K562 (cell line): ENCODE measurements around the gene JAKMIP1. TPM values are rescaled to one million over a fixed set of nuclear protein-coding genes. Genes with fewer than 3 reads are reported as not detected.

Experiments
- ATAC-seq: fragments of 200-7000 bp; cut with Tn5 transposase; 3 replicates; pipeline ENCODE4 v1.9.1; 2020; ENCODE audit warnings: moderate library complexity
- BruUV-seq: library from RNA; stranded (reverse); fragments of 400-500 nt; replicated peaks from 2 replicates; lab custom pipeline; 2021; lab: Mats Ljungman, UMichigan
- CTCF ChIA-PET: fragments of 300-600 bp; formaldehyde crosslinking; extraction: SDS; loops from one replicate; lab custom pipeline; 2021; ENCODE audit warnings: low intra/inter-chr PET ratio; lab: Yijun Ruan, JAX
- POLR2A ChIA-PET: fragments of 300-600, 350-650 bp; sonication (Branson Sonifier 250); formaldehyde crosslinking; extraction: SDS; loops from one replicate; lab custom pipeline; 2021; ENCODE audit warnings: antibody characterized with exemption, inconsistent platforms; lab: Yijun Ruan, JAX
- DNase-seq, 4 experiments: peaks; one replicate each; pipeline versions ENCODE4 v3.0.0 to v3.0.0-alpha.2; 2011 to 2018; ENCODE audit warnings: low spot score in 3 of 4, mixed read lengths in 3 of 4; ENCODE audit errors: extremely low read depth in 1 of 4
- FAIRE-seq: peaks from 2 replicates; lab custom pipeline; 2011; peaks lifted over from hg19 to GRCh38; lab: Jason Lieb, UNC
- H2AFZ ChIP-seq: 2 replicates; pipeline ENCODE4 v1.6.0; 2011; ENCODE audit warnings: low read depth, low read length, control low read depth, inconsistent platforms
- H3K27ac ChIP-seq: fragments of 200-600 bp; 3 replicates; pipeline ENCODE4 v1.8.0; 2011; ENCODE audit warnings: low read depth, mild to moderate bottlenecking, control low read depth, inconsistent platforms, low read length, moderate library complexity, mixed read lengths; ENCODE audit errors: extremely low read depth
- H3K27me3 ChIP-seq, 2 experiments: fragments of 300-600 bp in 1 of 2; 2 replicates in 1 of 2; 3 replicates in 1 of 2; pipeline versions ENCODE4 v1.6.0 to v1.8.0; 2011; ENCODE audit warnings: inconsistent platforms in 2 of 2, low read length in 2 of 2, mild to moderate bottlenecking in 1 of 2, mixed read lengths in 1 of 2, moderate library complexity in 1 of 2; ENCODE audit not compliant: control insufficient read depth in 2 of 2, insufficient read depth in 2 of 2
- H3K36me3 ChIP-seq: fragments of 300-600 bp; 3 replicates; pipeline ENCODE4 v1.8.0; 2011; ENCODE audit warnings: mild to moderate bottlenecking, low read length, inconsistent platforms; ENCODE audit not compliant: control insufficient read depth, insufficient read depth
- H3K4me1 ChIP-seq, 2 experiments: fragments of 200-600 bp in 1 of 2; replicated peaks in 1 of 2; 2 replicates in 1 of 2; 3 replicates in 1 of 2; pipeline versions ENCODE4 v1.5.1 to v1.8.0; 2011; ENCODE audit warnings: inconsistent platforms in 2 of 2, low read length in 2 of 2, mild to moderate bottlenecking in 1 of 2, mixed read lengths in 1 of 2, moderate library complexity in 1 of 2; ENCODE audit not compliant: control insufficient read depth in 2 of 2, insufficient read depth in 2 of 2
- H3K4me2 ChIP-seq: 2 replicates; pipeline ENCODE4 v1.6.1; 2011; ENCODE audit warnings: low read length, control low read depth, inconsistent platforms, mixed read lengths; ENCODE audit not compliant: insufficient read depth
- H3K4me3 ChIP-seq: fragments of 200-600 bp; sonication (generic), shearing (Covaris generic); 2 replicates; pipeline ENCODE4 v1.5.1; 2016; ENCODE audit warnings: control low read depth, inconsistent platforms
- H3K79me2 ChIP-seq: fragments of 200-600 bp; 3 replicates; pipeline ENCODE4 v1.8.0; 2011; ENCODE audit warnings: low read length, inconsistent platforms; ENCODE audit not compliant: control insufficient read depth, insufficient read depth
- H3K9ac ChIP-seq, 2 experiments: 2 replicates each; pipeline versions ENCODE4 v1.6.0 to v1.6.1; 2011; ENCODE audit warnings: low read depth in 2 of 2, low read length in 2 of 2, control low read depth in 1 of 2, inconsistent platforms in 1 of 2, mild to moderate bottlenecking in 1 of 2, mixed read lengths in 1 of 2; ENCODE audit not compliant: insufficient read depth in 1 of 2
- H3K9me1 ChIP-seq: one replicate; pipeline ENCODE4 v1.6.0; 2011; ENCODE audit warnings: inconsistent platforms, mild to moderate bottlenecking, low read length, moderate library complexity; ENCODE audit not compliant: control insufficient read depth, insufficient read depth
- H3K9me3 ChIP-seq: replicated peaks from 2 replicates; pipeline ENCODE4 v1.5.1; 2011; ENCODE audit warnings: low read depth, low read length, inconsistent platforms; ENCODE audit not compliant: control insufficient read depth, insufficient read depth
- H4K20me1 ChIP-seq: replicated peaks from 2 replicates; pipeline ENCODE4 v1.6.1; 2011; ENCODE audit warnings: low read length, inconsistent platforms, mixed read lengths; ENCODE audit not compliant: control insufficient read depth, insufficient read depth
- ETV5 ChIP-seq: sonication (generic); formaldehyde crosslinking; IDR thresholded peaks from 2 replicates; pipeline ENCODE4 v1.4.0; 2020; ENCODE audit warnings: low read depth, mild to moderate bottlenecking, missing genetic modification reagents
- HMGN3 ChIP-seq: IDR thresholded peaks from 2 replicates; pipeline ENCODE4 v1.6.1; 2011; ENCODE audit warnings: borderline replicate concordance, low read depth, mild to moderate bottlenecking, mixed read lengths, low read length; ENCODE audit not compliant: insufficient read length; ENCODE audit errors: extremely low read depth
- MEIS2 ChIP-seq: fragments of 450-650 bp; IDR thresholded peaks from 2 replicates; pipeline ENCODE4 v1.6.1; 2014; ENCODE audit warnings: mild to moderate bottlenecking; ENCODE audit not compliant: partially characterized antibody
- NCOA1 ChIP-seq: fragments of 450-650 bp; IDR thresholded peaks from 2 replicates; pipeline ENCODE4 v1.6.1; 2016; ENCODE audit warnings: low read depth
- NFATC3 ChIP-seq: fragments of 450-650 bp; IDR thresholded peaks from 2 replicates; pipeline ENCODE4 v1.6.1; 2017; ENCODE audit warnings: mild to moderate bottlenecking
- NR2C2 ChIP-seq, 2 experiments: fragments of 200-800 bp in 1 of 2; sonication (Bioruptor generic) in 1 of 2; sonication (generic) in 1 of 2; formaldehyde crosslinking in 1 of 2; IDR thresholded peaks; 2 replicates each; pipeline versions ENCODE4 v1.6.1 to v1.8.0; 2016 to 2022; ENCODE audit warnings: mild to moderate bottlenecking in 1 of 2, missing compliant biosample characterization in 1 of 2, missing genetic modification characterization in 1 of 2, missing genetic modification reagents in 1 of 2
- RBM22 ChIP-seq: fragments of 200-400 bp; formaldehyde crosslinking; IDR thresholded peaks from 2 replicates; pipeline ENCODE4 v1.6.1; 2018; ENCODE audit warnings: low read length, low read depth; ENCODE audit not compliant: poor library complexity, severe bottlenecking
- SIN3B ChIP-seq: fragments of 450-650 bp; IDR thresholded peaks from 2 replicates; pipeline ENCODE4 v1.6.1; 2017; ENCODE audit warnings: low read depth, mild to moderate bottlenecking, moderate library complexity
- SREBF1 ChIP-seq: fragments of 150-350 bp; IDR thresholded peaks from 2 replicates; pipeline ENCODE4 v1.6.1; 2014; ENCODE audit warnings: antibody characterized with exemption, low read depth, low read length, borderline replicate concordance
- ZNF217 ChIP-seq: sonication (generic); formaldehyde crosslinking; IDR thresholded peaks from 2 replicates; pipeline ENCODE4 v1.8.0; 2022; ENCODE audit warnings: mild to moderate bottlenecking, missing genetic modification reagents
- ZNF324 ChIP-seq: fragments of 250-450 bp; sonication (Bioruptor Pico); IDR thresholded peaks from 2 replicates; pipeline ENCODE4 v1.4.0; 2020; ENCODE audit warnings: mild to moderate bottlenecking
- ZNF408 ChIP-seq: fragments of 250-450 bp; sonication (Bioruptor Pico); IDR thresholded peaks from 2 replicates; pipeline ENCODE4 v1.4.0; 2020; ENCODE audit warnings: low read depth, mild to moderate bottlenecking, moderate library complexity
- WGBS: fragments of 100-300 bp; shearing (Covaris generic); methylation state at CpG from one replicate; pipeline ENCODE4 v1.1.6; 2016; ENCODE audit warnings: low coverage, mixed read lengths; ENCODE audit not compliant: insufficient coverage; ENCODE audit errors: missing lambda C conversion rate; 5-methylcytosine and 5-hydroxymethylcytosine counted together
- in situ Hi-C: fragments of 300-500 bp; cut with MboI; formaldehyde crosslinking; loops from 4 replicates; pipeline ENCODE4 v1.15.0; 2018; ENCODE audit warnings: inconsistent platforms, mixed read lengths
- intact Hi-C: fragments of 100-400 bp; cut with micrococcal nuclease; formaldehyde crosslinking; loops from 2 replicates; pipeline ENCODE4 v1.14.2; 2022
- polyA plus RNA-seq, 8 experiments: library from polyadenylated mRNA; depleted of rRNA in 4 of 8; stranded (reverse) in 5 of 8; unstranded in 3 of 8; fragments of >200 nt; fragmentation: Nextera tagmentation in 2 of 8; fragmentation: Illumina TruSeq in 1 of 8; extraction: Ambion mirVana in 2 of 8; extraction: Trizol in 1 of 8; gene quantifications; 2 replicates each; pipeline versions ENCODE4 v1.2.1 to v1.2.3, GENCODE V29; 2011 to 2014; ENCODE audit warnings: inconsistent platforms in 1 of 8, missing spikeins in 1 of 8
- total RNA-seq, 7 experiments: library from RNA; depleted of rRNA in 6 of 7; stranded (reverse); fragments of >200 nt in 6 of 7; fragmentation: Illumina TruSeq in 2 of 7; extraction: Trizol in 2 of 7; gene quantifications; 2 replicates each; pipeline versions ENCODE4 v1.2.1 to v1.2.3, GENCODE V29; 2011 to 2021; ENCODE audit warnings: low replicate concordance in 1 of 7
- TF ChIP-seq, protein P1 (sequence below): fragments of 250-450 bp; sonication (Bioruptor Pico); IDR thresholded peaks from 2 replicates; pipeline ENCODE4 v1.9.0; 2021; ENCODE audit warnings: mild to moderate bottlenecking, inconsistent platforms
- TF ChIP-seq, protein P2 (sequence below): fragments of 450-650 bp; IDR thresholded peaks from 2 replicates; pipeline ENCODE4 v1.6.1; 2016; ENCODE audit warnings: borderline replicate concordance
- TF ChIP-seq, protein P3 (sequence below): fragments of 250-450 bp; sonication (Bioruptor Pico); IDR thresholded peaks from 2 replicates; pipeline ENCODE4 v1.5.0; 2021; ENCODE audit warnings: mild to moderate bottlenecking, moderate library complexity

Gene JAKMIP1
- total and polyA plus RNA-seq, 9 of the 15 experiments (the other 6 are each of a cell fraction or from before 2014, with no cell fraction given) = not detected

DNA sequence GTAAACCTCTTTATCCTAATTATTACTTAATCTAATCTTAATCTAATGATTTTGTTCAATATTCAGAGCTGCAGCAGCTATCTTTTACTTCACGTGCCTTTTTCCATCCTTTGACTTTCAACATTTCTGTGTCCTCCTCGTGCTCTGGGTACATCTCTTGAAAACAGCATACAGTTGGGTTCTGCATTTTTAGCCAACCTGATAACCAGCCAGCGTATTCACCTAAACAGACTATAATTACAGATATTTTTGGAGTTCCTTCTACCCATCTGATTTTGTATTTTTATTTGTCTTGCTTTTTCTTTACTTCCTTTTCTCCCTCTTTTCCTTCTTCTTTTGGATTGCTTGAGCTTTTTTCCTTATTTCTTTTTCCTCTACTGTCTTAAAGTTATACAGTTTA lies 16.2 kb upstream of the JAKMIP1 start:
- Histone ChIP-seq H3K4me2 (no peak overlapping the region), H3K9me3 (no peaks in the 10 kb centered on the region), H4K20me1 (no peaks in the 10 kb centered on the region), H3K4me3 (no peak overlapping the region), H3K79me2 (no peaks in the 10 kb centered on the region), H3K9me1 (no peaks in the 10 kb centered on the region), H3K27ac (no peak overlapping the region), H3K9ac (no peak overlapping the region), H3K36me3 (no peaks in the 10 kb centered on the region), H3K27me3 (no peaks in the 10 kb centered on the region), H3K4me1 (no peaks in the 10 kb centered on the region), H2AFZ (no peak overlapping the region)
- intact Hi-C loops = no loop called here
- no TSS peak for BruUV-seq
- ChIA-PET CTCF (no interaction called here), POLR2A (no interaction called here)
- DNase-seq (no peak), ATAC-seq (no peak), FAIRE-seq (no peak)
- in situ Hi-C loops = no loop called here
- WGBS = 0% methylated on average over 3 of the region's 3 CpGs
- no peak for TF ChIP-seq RBM22
- no peak for TF ChIP-seq NFATC3
- no peak for TF ChIP-seq ZNF324
- TF ChIP-seq MEIS2 = no peak
- no peak for TF ChIP-seq SIN3B
- TF ChIP-seq ZNF408 (CRISPR knock-in tag) = no peak
- TF ChIP-seq HMGN3 = no peak
- TF ChIP-seq, protein P1, sequence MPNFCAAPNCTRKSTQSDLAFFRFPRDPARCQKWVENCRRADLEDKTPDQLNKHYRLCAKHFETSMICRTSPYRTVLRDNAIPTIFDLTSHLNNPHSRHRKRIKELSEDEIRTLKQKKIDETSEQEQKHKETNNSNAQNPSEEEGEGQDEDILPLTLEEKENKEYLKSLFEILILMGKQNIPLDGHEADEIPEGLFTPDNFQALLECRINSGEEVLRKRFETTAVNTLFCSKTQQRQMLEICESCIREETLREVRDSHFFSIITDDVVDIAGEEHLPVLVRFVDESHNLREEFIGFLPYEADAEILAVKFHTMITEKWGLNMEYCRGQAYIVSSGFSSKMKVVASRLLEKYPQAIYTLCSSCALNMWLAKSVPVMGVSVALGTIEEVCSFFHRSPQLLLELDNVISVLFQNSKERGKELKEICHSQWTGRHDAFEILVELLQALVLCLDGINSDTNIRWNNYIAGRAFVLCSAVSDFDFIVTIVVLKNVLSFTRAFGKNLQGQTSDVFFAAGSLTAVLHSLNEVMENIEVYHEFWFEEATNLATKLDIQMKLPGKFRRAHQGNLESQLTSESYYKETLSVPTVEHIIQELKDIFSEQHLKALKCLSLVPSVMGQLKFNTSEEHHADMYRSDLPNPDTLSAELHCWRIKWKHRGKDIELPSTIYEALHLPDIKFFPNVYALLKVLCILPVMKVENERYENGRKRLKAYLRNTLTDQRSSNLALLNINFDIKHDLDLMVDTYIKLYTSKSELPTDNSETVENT (CRISPR knock-in tag) = no peak
- TF ChIP-seq, protein P2, sequence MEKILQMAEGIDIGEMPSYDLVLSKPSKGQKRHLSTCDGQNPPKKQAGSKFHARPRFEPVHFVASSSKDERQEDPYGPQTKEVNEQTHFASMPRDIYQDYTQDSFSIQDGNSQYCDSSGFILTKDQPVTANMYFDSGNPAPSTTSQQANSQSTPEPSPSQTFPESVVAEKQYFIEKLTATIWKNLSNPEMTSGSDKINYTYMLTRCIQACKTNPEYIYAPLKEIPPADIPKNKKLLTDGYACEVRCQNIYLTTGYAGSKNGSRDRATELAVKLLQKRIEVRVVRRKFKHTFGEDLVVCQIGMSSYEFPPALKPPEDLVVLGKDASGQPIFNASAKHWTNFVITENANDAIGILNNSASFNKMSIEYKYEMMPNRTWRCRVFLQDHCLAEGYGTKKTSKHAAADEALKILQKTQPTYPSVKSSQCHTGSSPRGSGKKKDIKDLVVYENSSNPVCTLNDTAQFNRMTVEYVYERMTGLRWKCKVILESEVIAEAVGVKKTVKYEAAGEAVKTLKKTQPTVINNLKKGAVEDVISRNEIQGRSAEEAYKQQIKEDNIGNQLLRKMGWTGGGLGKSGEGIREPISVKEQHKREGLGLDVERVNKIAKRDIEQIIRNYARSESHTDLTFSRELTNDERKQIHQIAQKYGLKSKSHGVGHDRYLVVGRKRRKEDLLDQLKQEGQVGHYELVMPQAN = no peak
- TF ChIP-seq ZNF217 (CRISPR knock-in tag) = no peak
- TF ChIP-seq, protein P3, sequence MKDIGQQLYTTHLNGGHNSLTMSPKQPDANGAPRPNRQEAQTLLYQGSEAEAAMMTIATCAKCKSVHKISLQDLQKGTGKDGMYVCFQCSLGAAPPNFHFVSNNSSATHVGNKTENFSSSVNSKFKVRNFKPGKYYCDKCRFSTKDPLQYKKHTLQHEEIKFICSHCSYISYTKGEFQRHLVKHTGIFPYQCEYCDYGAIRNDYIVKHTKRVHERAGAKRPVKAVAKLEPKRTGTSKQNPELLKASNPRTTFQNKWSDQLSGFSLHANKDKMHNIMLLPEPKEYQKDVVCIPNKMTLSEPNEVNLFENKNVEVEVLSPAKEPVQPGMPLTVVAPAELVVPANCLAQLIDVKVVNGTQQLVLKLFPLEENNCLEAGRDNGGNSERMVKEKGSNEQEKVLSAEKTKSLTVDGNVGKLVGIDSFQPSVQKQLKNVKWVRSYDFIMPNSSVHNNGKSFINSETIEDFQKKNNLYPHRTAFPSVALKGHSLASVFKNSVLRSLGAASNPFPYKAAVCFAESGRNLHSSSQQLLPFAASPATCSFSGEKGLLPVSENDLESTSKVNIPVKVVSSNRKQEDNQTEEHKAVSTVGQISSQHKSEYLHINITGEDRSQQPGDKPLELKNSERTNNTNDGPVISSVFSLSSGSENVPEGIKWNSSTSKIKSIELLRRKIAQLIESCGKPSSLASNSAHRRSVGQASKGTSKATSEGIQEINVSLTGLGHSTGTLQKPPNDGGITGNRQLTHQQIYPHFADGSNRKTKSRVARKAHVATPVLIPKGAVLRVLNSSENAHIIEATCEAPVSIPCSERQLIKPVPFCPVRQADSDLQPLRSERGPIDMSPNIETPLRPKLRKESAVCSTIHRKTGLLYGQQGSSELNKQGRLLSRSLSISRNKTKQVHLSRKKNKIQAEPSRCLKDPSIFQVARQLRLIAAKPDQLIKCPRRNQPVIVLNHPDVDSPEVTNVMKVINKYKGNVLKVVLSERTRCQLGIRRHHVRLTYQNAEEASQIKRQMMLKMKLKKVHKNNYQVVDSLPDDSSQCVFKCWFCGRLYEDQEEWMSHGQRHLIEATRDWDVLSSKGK (CRISPR knock-in tag) = no peak
- TF ChIP-seq NCOA1 = no peak
- no peak for TF ChIP-seq SREBF1
- no peak for TF ChIP-seq ETV5 (CRISPR knock-in tag)
- TF ChIP-seq NR2C2 (CRISPR knock-in tag; IDR thresholded peaks at IDR 0.05) = no peak
- no peak for TF ChIP-seq NR2C2 (tag; IDR thresholded peaks at IDR 0.05)
